ENCODE data around the gene CES2. TPM values are rescaled to one million over a fixed set of nuclear protein-coding genes. Genes with fewer than 3 reads are reported as not detected.

The CES2 gene
- total RNA-seq, 1 donor, result 37.6 TPM

- TF ChIP-seq, protein P1, sequence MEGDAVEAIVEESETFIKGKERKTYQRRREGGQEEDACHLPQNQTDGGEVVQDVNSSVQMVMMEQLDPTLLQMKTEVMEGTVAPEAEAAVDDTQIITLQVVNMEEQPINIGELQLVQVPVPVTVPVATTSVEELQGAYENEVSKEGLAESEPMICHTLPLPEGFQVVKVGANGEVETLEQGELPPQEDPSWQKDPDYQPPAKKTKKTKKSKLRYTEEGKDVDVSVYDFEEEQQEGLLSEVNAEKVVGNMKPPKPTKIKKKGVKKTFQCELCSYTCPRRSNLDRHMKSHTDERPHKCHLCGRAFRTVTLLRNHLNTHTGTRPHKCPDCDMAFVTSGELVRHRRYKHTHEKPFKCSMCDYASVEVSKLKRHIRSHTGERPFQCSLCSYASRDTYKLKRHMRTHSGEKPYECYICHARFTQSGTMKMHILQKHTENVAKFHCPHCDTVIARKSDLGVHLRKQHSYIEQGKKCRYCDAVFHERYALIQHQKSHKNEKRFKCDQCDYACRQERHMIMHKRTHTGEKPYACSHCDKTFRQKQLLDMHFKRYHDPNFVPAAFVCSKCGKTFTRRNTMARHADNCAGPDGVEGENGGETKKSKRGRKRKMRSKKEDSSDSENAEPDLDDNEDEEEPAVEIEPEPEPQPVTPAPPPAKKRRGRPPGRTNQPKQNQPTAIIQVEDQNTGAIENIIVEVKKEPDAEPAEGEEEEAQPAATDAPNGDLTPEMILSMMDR (IDR thresholded peaks at IDR 0.05; ENCODE audit: insufficient read depth, low read length), result no peak
- DNase-seq (ENCODE audit: low read depth), result no peak
- peak overlapping the region; percentile 99 for H3K4me3 ChIP-seq (ENCODE audit: low read depth, low read length)
Measured at GRCh38 chr16:66936462-66936861, 1.1 kb downstream of the CES2 start.

DNA sequence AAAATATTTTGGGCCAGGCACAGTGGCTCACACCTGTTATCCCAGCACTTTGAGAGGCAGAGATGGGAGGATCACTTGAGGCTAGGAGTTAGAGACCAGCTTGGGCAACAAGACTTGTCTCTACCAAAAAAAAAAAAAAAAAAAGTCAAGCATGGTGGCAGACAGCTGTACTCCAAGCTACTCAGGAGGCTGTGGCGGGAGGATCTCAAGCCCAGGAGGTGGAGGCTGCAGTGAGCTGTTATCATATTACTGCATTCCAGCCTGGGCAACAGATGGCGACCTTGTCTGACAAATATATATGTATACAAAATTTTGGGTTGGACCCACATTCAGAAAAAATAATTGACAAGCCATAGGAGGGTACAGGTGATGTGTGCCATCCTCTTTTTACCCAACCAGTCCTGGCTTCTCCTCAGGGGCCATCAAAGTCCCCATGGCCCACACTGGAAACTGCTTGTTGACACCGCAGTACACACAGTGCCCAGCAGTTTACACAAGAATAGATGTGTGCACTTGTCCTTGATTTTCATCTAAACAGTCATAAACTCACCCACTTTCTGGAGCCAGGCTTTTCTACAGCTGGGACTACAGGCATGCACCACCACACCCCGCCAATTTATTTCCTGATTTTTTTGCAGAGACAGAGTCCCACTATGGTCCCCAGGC lies 1.7 kb downstream of the CES2 start:
- TF ChIP-seq, protein P1 (IDR thresholded peaks at IDR 0.05; ENCODE audit: insufficient read depth, low read length), result no peak
- H3K4me3 ChIP-seq (ENCODE audit: low read depth, low read length), result no peak overlapping the region
- DNase-seq (ENCODE audit: low read depth), result no peak

GRCh38 chr16:66937725-66938337 lies 2.5 kb downstream of the CES2 start:
- TF ChIP-seq, protein P1 (IDR thresholded peaks at IDR 0.05; ENCODE audit: insufficient read depth, low read length), result no peak
- no peak for DNase-seq (ENCODE audit: low read depth)
- no peak overlapping the region for H3K4me3 ChIP-seq (ENCODE audit: low read depth, low read length)

- DNase-seq (ENCODE audit: low read depth), result no peak
- H3K4me3 ChIP-seq (ENCODE audit: low read depth, low read length), result no peak overlapping the region
- TF ChIP-seq, protein P1 (IDR thresholded peaks at IDR 0.05; ENCODE audit: insufficient read depth, low read length), result no peak
Measured at GRCh38 chr16:66939366-66939765, 4.0 kb downstream of the CES2 start.

DNA sequence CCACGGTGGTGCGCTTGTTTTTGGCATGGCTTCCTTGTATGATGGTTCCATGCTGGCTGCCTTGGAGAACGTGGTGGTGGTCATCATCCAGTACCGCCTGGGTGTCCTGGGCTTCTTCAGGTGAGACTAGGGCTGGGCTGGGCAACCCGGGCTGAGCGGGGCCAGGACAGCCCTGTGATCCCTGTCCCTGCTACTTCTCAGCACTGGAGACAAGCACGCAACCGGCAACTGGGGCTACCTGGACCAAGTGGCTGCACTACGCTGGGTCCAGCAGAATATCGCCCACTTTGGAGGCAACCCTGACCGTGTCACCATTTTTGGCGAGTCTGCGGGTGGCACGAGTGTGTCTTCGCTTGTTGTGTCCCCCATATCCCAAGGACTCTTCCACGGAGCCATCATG lies 4.9 kb downstream of the CES2 start:
- no peak overlapping the region for H3K4me3 ChIP-seq (ENCODE audit: low read depth, low read length)
- TF ChIP-seq, protein P1 (IDR thresholded peaks at IDR 0.05; ENCODE audit: insufficient read depth, low read length), result no peak
- DNase-seq (ENCODE audit: low read depth), result no peak

GRCh38 chr16:66942981-66943380 lies 7.7 kb downstream of the CES2 start:
- H3K4me3 ChIP-seq (ENCODE audit: low read depth, low read length), result no peak overlapping the region
- TF ChIP-seq, protein P1 (IDR thresholded peaks at IDR 0.05; ENCODE audit: insufficient read depth, low read length), result no peak
- no peak for DNase-seq (ENCODE audit: low read depth)

Measured in fibroblast of the aortic adventitia (primary cell).